ENCODE measurements around the gene HNRNPM.

The HNRNPM gene

GRCh38 chr19:8426283-8426682 is 18.5 kb upstream of the HNRNPM start:
- no peak for ATAC-seq (ENCODE audit: insufficient read depth, low read depth)
- Histone ChIP-seq H2AFZ (ENCODE audit: low read depth, low read length) (no peak overlapping the region), H3K4me3 (ENCODE audit: low read depth in 1 of 2, low read length in 2 of 2) (no peak overlapping the region), H3K27me3 (ENCODE audit: insufficient read depth, low read length, poor library complexity) (no peaks in the 10 kb centered on the region), H4K20me1 (ENCODE audit: insufficient read depth, low read length) (no peaks in the 10 kb centered on the region), H3K27ac (ENCODE audit: low read length) (no peak overlapping the region), H3K36me3 (ENCODE audit: insufficient read depth, low read length) (no peaks in the 10 kb centered on the region), H3K9me3 (ENCODE audit: insufficient read depth, low read length, severe bottlenecking) (no peaks in the 10 kb centered on the region), H3K9ac (ENCODE audit: low read depth, low read length) (no peak overlapping the region), H3K4me2 (ENCODE audit: insufficient read depth, low read length) (no peak overlapping the region), H3K79me2 (ENCODE audit: insufficient read depth, low read length) (no peaks in the 10 kb centered on the region), H3K4me1 (ENCODE audit: insufficient read depth, low read length) (no peaks in the 10 kb centered on the region)
- TF ChIP-seq CTCF (IDR thresholded peaks at IDR 0.05; ENCODE audit: borderline replicate concordance, extremely low read depth, low read length, poor library complexity, severe bottlenecking) (no peak), EZH2 (IDR thresholded peaks at IDR 0.05; ENCODE audit: borderline replicate concordance, low read depth, low read length, severe bottlenecking) (no peak)
- no peak for DNase-seq

- no peak for TF ChIP-seq EZH2 (IDR thresholded peaks at IDR 0.05; ENCODE audit: borderline replicate concordance, low read depth, low read length, severe bottlenecking)
- TF ChIP-seq CTCF (IDR thresholded peaks at IDR 0.05; ENCODE audit: borderline replicate concordance, extremely low read depth, low read length, poor library complexity, severe bottlenecking), result no peak
- H4K20me1 ChIP-seq (ENCODE audit: insufficient read depth, low read length), result no peaks in the 10 kb centered on the region
- H3K27ac ChIP-seq (ENCODE audit: low read length), result no peak overlapping the region
- no peak overlapping the region for H3K9ac ChIP-seq (ENCODE audit: low read depth, low read length)
- H3K27me3 ChIP-seq (ENCODE audit: insufficient read depth, low read length, poor library complexity), result no peaks in the 10 kb centered on the region
- H3K4me3 ChIP-seq (ENCODE audit: low read depth in 1 of 2, low read length in 2 of 2), result no peak overlapping the region
- no peak for ATAC-seq (ENCODE audit: insufficient read depth, low read depth)
- H2AFZ ChIP-seq (ENCODE audit: low read depth, low read length), result no peak overlapping the region
- no peaks in the 10 kb centered on the region for H3K79me2 ChIP-seq (ENCODE audit: insufficient read depth, low read length)
- H3K4me1 ChIP-seq (ENCODE audit: insufficient read depth, low read length), result no peaks in the 10 kb centered on the region
- no peaks in the 10 kb centered on the region for H3K9me3 ChIP-seq (ENCODE audit: insufficient read depth, low read length, severe bottlenecking)
- H3K4me2 ChIP-seq (ENCODE audit: insufficient read depth, low read length), result no peak overlapping the region
- H3K36me3 ChIP-seq (ENCODE audit: insufficient read depth, low read length), result no peaks in the 10 kb centered on the region
- no peak for DNase-seq
These were observed 15.7 kb upstream of the HNRNPM start for GRCh38 chr19:8429044-8429443.

- Histone ChIP-seq H3K4me2 (ENCODE audit: insufficient read depth, low read length) (no peak overlapping the region), H3K27me3 (ENCODE audit: insufficient read depth, low read length, poor library complexity) (no peaks in the 10 kb centered on the region), H2AFZ (ENCODE audit: low read depth, low read length) (no peak overlapping the region), H3K36me3 (ENCODE audit: insufficient read depth, low read length) (no peaks in the 10 kb centered on the region), H4K20me1 (ENCODE audit: insufficient read depth, low read length) (no peaks in the 10 kb centered on the region), H3K27ac (ENCODE audit: low read length) (no peak overlapping the region), H3K79me2 (ENCODE audit: insufficient read depth, low read length) (no peaks in the 10 kb centered on the region), H3K4me3 (ENCODE audit: low read depth in 1 of 2, low read length in 2 of 2) (no peak overlapping the region), H3K9me3 (ENCODE audit: insufficient read depth, low read length, severe bottlenecking) (no peaks in the 10 kb centered on the region), H3K4me1 (ENCODE audit: insufficient read depth, low read length) (no peaks in the 10 kb centered on the region), H3K9ac (ENCODE audit: low read depth, low read length) (no peak overlapping the region)
- ATAC-seq (ENCODE audit: insufficient read depth, low read depth) (no peak), DNase-seq (no peak)
- TF ChIP-seq EZH2 (IDR thresholded peaks at IDR 0.05; ENCODE audit: borderline replicate concordance, low read depth, low read length, severe bottlenecking), result no peak
- TF ChIP-seq CTCF (IDR thresholded peaks at IDR 0.05; ENCODE audit: borderline replicate concordance, extremely low read depth, low read length, poor library complexity, severe bottlenecking), result no peak
These were observed 14.9 kb upstream of the HNRNPM start for GRCh38 chr19:8429826-8430225.

GRCh38 chr19:8430650-8431049 is 14.1 kb upstream of the HNRNPM start:
- Histone ChIP-seq H3K9ac (ENCODE audit: low read depth, low read length) (no peak overlapping the region), H3K4me2 (ENCODE audit: insufficient read depth, low read length) (no peak overlapping the region), H3K4me1 (ENCODE audit: insufficient read depth, low read length) (no peaks in the 10 kb centered on the region), H2AFZ (ENCODE audit: low read depth, low read length) (no peak overlapping the region), H3K79me2 (ENCODE audit: insufficient read depth, low read length) (no peaks in the 10 kb centered on the region), H4K20me1 (ENCODE audit: insufficient read depth, low read length) (no peaks in the 10 kb centered on the region), H3K27me3 (ENCODE audit: insufficient read depth, low read length, poor library complexity) (no peaks in the 10 kb centered on the region), H3K9me3 (ENCODE audit: insufficient read depth, low read length, severe bottlenecking) (no peaks in the 10 kb centered on the region), H3K36me3 (ENCODE audit: insufficient read depth, low read length) (no peaks in the 10 kb centered on the region), H3K4me3 (ENCODE audit: low read depth in 1 of 2, low read length in 2 of 2) (no peak overlapping the region), H3K27ac (ENCODE audit: low read length) (no peak overlapping the region)
- ATAC-seq (ENCODE audit: insufficient read depth, low read depth), result no peak
- TF ChIP-seq EZH2 (IDR thresholded peaks at IDR 0.05; ENCODE audit: borderline replicate concordance, low read depth, low read length, severe bottlenecking) (no peak), CTCF (IDR thresholded peaks at IDR 0.05; ENCODE audit: borderline replicate concordance, extremely low read depth, low read length, poor library complexity, severe bottlenecking) (no peak)
- no peak for DNase-seq
